ENCODE results near the gene CYP11A1. TPM values are rescaled to one million over a fixed set of nuclear protein-coding genes. Genes with fewer than 3 reads are reported as not detected.

The CYP11A1 gene
- polyA plus RNA-seq, 3 donors = not detected

DNA sequence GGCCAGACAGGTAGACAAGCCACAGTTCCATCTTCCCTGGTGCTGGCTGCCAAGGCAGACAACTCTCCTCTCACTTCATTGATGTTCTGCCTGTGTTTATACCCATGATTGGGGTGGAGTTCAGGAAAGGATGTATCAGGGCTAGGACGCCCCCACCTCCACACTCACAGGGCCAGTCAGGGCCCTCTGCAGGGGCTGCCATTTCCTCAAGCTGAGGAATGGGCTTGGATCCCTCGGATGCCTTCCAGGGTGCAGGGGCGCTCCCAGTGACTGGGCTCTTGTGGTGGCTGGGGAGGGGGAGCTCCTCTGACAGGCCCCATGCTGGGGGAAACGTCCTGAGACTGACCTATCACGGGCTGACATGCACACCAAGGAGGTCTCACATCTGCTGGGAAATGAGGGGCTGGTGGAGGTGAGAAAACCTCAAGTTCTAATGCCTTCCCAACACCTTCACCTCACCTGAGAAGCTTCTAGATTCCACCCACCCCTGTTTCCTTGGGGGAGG is 34.9 kb upstream of the CYP11A1 start:
- Mint-ChIP-seq H3K4me3 (no peak overlapping the region), H3K4me1 (peaks cover 35% of the 10 kb centered on the region), H3K9me3 (peaks cover 0 to 2% (median 0%) of the 10 kb centered on the region in 7 donors), H3K27me3 (ENCODE audit: low read depth in 3 of 3) (peaks cover 10 to 18% (median 16%) of the 10 kb centered on the region in 3 donors), H3K27ac (no peak overlapping the region), H3K36me3 (no peaks in the 10 kb centered on the region)
- intact Hi-C loops (cut with micrococcal nuclease) = no loop called here
- 63% methylated on average over 3 of the region's 5 CpGs for WGBS (ENCODE audit: insufficient coverage)
- peak overlapping the region; percentile 20 for H2AFZ ChIP-seq (ENCODE audit: insufficient read depth, low read depth, low read length, poor library complexity, severe bottlenecking)
- H3K27me3 ChIP-seq (ENCODE audit: control insufficient read depth in 2 of 2, insufficient read depth in 2 of 2, low read length in 2 of 2) = no peaks in the 10 kb centered on the region
- no peaks in the 10 kb centered on the region for H3K36me3 ChIP-seq (replicated peaks in 1 of 2; ENCODE audit: control insufficient read depth in 1 of 2, insufficient read depth in 2 of 2, low read length in 2 of 2)
- H3K9ac ChIP-seq (ENCODE audit: insufficient read depth, low read length, poor library complexity, severe bottlenecking) = no peak overlapping the region
- no peaks in the 10 kb centered on the region for H4K20me1 ChIP-seq (ENCODE audit: insufficient read depth, low read length)
- no peaks in the 10 kb centered on the region for H3K79me2 ChIP-seq (ENCODE audit: insufficient read depth, low read length)
- H3K4me2 ChIP-seq (replicated peaks; ENCODE audit: extremely low read depth, low read length, poor library complexity, severe bottlenecking) = no peak overlapping the region
- TF ChIP-seq, protein P1, sequence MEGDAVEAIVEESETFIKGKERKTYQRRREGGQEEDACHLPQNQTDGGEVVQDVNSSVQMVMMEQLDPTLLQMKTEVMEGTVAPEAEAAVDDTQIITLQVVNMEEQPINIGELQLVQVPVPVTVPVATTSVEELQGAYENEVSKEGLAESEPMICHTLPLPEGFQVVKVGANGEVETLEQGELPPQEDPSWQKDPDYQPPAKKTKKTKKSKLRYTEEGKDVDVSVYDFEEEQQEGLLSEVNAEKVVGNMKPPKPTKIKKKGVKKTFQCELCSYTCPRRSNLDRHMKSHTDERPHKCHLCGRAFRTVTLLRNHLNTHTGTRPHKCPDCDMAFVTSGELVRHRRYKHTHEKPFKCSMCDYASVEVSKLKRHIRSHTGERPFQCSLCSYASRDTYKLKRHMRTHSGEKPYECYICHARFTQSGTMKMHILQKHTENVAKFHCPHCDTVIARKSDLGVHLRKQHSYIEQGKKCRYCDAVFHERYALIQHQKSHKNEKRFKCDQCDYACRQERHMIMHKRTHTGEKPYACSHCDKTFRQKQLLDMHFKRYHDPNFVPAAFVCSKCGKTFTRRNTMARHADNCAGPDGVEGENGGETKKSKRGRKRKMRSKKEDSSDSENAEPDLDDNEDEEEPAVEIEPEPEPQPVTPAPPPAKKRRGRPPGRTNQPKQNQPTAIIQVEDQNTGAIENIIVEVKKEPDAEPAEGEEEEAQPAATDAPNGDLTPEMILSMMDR (IDR thresholded peaks at IDR 0.05) = no peak
- H3K4me1 ChIP-seq (ENCODE audit: control insufficient read depth in 1 of 2, insufficient read depth in 2 of 2, low read length in 2 of 2) = peaks cover 27 to 36% of the 10 kb centered on the region in 2 donors
- no peak overlapping the region for H3K27ac ChIP-seq (ENCODE audit: low read depth in 1 of 2, low read length in 2 of 2)
- H3K9me3 ChIP-seq (replicated peaks in 1 of 2; ENCODE audit: control insufficient read depth in 1 of 2, insufficient read depth in 1 of 2, low read length in 2 of 2) = no peaks in the 10 kb centered on the region
- DNase-seq = no peak
- H3K4me3 ChIP-seq (replicated peaks in 1 of 3; ENCODE audit: low read depth in 2 of 3, low read length in 3 of 3) = peak overlapping the region in 1 of 3 experiments; percentile 10

GRCh38 chr15:74400915-74401757 is 33.7 kb upstream of the CYP11A1 start:
- H3K27ac ChIP-seq (ENCODE audit: low read depth in 1 of 2, low read length in 2 of 2) = no peak overlapping the region
- TF ChIP-seq, protein P1 (IDR thresholded peaks at IDR 0.05) = no peak
- intact Hi-C loops (cut with micrococcal nuclease) = no loop called here
- Mint-ChIP-seq H3K36me3 (no peaks in the 10 kb centered on the region), H3K4me3 (no peak overlapping the region), H3K4me1 (peaks cover 47% of the 10 kb centered on the region), H3K27ac (no peak overlapping the region), H3K27me3 (ENCODE audit: low read depth in 3 of 3) (peaks cover 10 to 21% (median 14%) of the 10 kb centered on the region in 3 donors), H3K9me3 (peaks cover 0 to 2% (median 0%) of the 10 kb centered on the region in 7 donors)
- H3K4me1 ChIP-seq (ENCODE audit: control insufficient read depth in 1 of 2, insufficient read depth in 2 of 2, low read length in 2 of 2) = peaks cover 39 to 48% of the 10 kb centered on the region in 2 donors
- H3K27me3 ChIP-seq (ENCODE audit: control insufficient read depth in 2 of 2, insufficient read depth in 2 of 2, low read length in 2 of 2) = no peaks in the 10 kb centered on the region
- no peak overlapping the region for H2AFZ ChIP-seq (ENCODE audit: insufficient read depth, low read depth, low read length, poor library complexity, severe bottlenecking)
- H3K9ac ChIP-seq (ENCODE audit: insufficient read depth, low read length, poor library complexity, severe bottlenecking) = no peak overlapping the region
- no peaks in the 10 kb centered on the region for H4K20me1 ChIP-seq (ENCODE audit: insufficient read depth, low read length)
- 83% methylated on average over 5 of the region's 11 CpGs for WGBS (ENCODE audit: insufficient coverage)
- no peaks in the 10 kb centered on the region for H3K9me3 ChIP-seq (replicated peaks in 1 of 2; ENCODE audit: control insufficient read depth in 1 of 2, insufficient read depth in 1 of 2, low read length in 2 of 2)
- no peak overlapping the region for H3K4me2 ChIP-seq (replicated peaks; ENCODE audit: extremely low read depth, low read length, poor library complexity, severe bottlenecking)
- no peak for DNase-seq
- H3K36me3 ChIP-seq (replicated peaks in 1 of 2; ENCODE audit: control insufficient read depth in 1 of 2, insufficient read depth in 2 of 2, low read length in 2 of 2) = no peaks in the 10 kb centered on the region
- no peak overlapping the region for H3K4me3 ChIP-seq (replicated peaks in 1 of 3; ENCODE audit: low read depth in 2 of 3, low read length in 3 of 3)
- H3K79me2 ChIP-seq (ENCODE audit: insufficient read depth, low read length) = no peaks in the 10 kb centered on the region
